SJCRH30 (cell line): ENCODE measurements around the gene PMS2. TPM values are rescaled to one million over a fixed set of nuclear protein-coding genes. Genes with fewer than 3 reads are reported as not detected.
A peak's percentile ranks its signal among the peaks of the same experiment; 100 is the strongest.
"Not testable (repeated sequence)": the region's sequence is repeated elsewhere in the genome, so short reads cannot be mapped to it uniquely, and the experiment has no call there.

Experiments
- DNase-seq, 2 experiments: peaks; one replicate each; pipeline ENCODE4 v3.0.0-alpha.2; 2015 to 2020
- H3K27ac ChIP-seq: fragments of 250-450 bp; sonication (Bioruptor Pico); 2 replicates; pipeline ENCODE4 v1.5.1; 2020; ENCODE audit warnings: mild to moderate bottlenecking, moderate library complexity
- H3K27me3 ChIP-seq: fragments of 250-450 bp; sonication (Bioruptor Pico); 2 replicates; pipeline ENCODE4 v1.5.1; 2020; ENCODE audit warnings: mild to moderate bottlenecking, moderate library complexity
- H3K36me3 ChIP-seq: fragments of 250-450 bp; sonication (Bioruptor Pico); 2 replicates; pipeline ENCODE4 v1.5.1; 2020; ENCODE audit warnings: mild to moderate bottlenecking, moderate library complexity
- H3K4me1 ChIP-seq: fragments of 250-450 bp; sonication (Bioruptor Pico); 2 replicates; pipeline ENCODE4 v1.5.1; 2020; ENCODE audit warnings: mild to moderate bottlenecking, moderate library complexity
- H3K4me3 ChIP-seq: fragments of 250-450 bp; sonication (Bioruptor Pico); 2 replicates; pipeline ENCODE4 v1.5.1; 2020; ENCODE audit warnings: mild to moderate bottlenecking, moderate library complexity
- H3K9me3 ChIP-seq: fragments of 250-450 bp; sonication (Bioruptor Pico); replicated peaks from 2 replicates; pipeline ENCODE4 v1.5.1; 2020; ENCODE audit warnings: mild to moderate bottlenecking, moderate library complexity
- total RNA-seq: library from RNA; depleted of rRNA; stranded (reverse); fragments of >200 nt; shearing (Covaris generic); gene quantifications from 2 replicates; pipeline ENCODE4 v1.2.3, GENCODE V29; 2014; rRNA removed

PMS2 gene
- 15.4 and 18.4 TPM in 2 replicates for total RNA-seq

- DNase-seq, result peak; percentile 99 to 100
- H3K4me1 ChIP-seq, result no peaks in the 10 kb centered on the region
- H3K27ac ChIP-seq, result peak within 1 kb of the TSS; percentile 76
- H3K4me3 ChIP-seq, result peak within 1 kb of the TSS; percentile 75
- H3K36me3 ChIP-seq, result no peaks in the 10 kb centered on the region
- no peaks in the 10 kb centered on the region for H3K9me3 ChIP-seq
- H3K27me3 ChIP-seq, result no peaks in the 10 kb centered on the region
Measured at GRCh38 chr7:6008668-6009611, at the start of gene PMS2, which contains the start of gene AIMP2. Gene PMS2 (minus strand): TSS chr7:6009049. CDS start chr7:6009019, 30 bp downstream. Gene AIMP2 (plus strand): TSS chr7:6009272. CDS start chr7:6009364, 92 bp downstream.

- no peak for DNase-seq
- no peak overlapping the region for H3K27ac ChIP-seq
- no peaks in the 10 kb centered on the region for H3K27me3 ChIP-seq
- peaks cover 17% of the 10 kb centered on the region for H3K36me3 ChIP-seq
- H3K4me3 ChIP-seq, result peak overlapping the region; percentile 90
- no peaks in the 10 kb centered on the region for H3K9me3 ChIP-seq
- H3K4me1 ChIP-seq, result peaks cover 5% of the 10 kb centered on the region
Measured at GRCh38 chr7:6057316-6058129, 48.7 kb upstream of the PMS2 start.

- no peak overlapping the region for H3K27ac ChIP-seq
- H3K4me3 ChIP-seq, result no peak overlapping the region
- peaks cover 5% of the 10 kb centered on the region for H3K4me1 ChIP-seq
- no peak for DNase-seq
- H3K9me3 ChIP-seq, result no peaks in the 10 kb centered on the region
- H3K36me3 ChIP-seq, result peaks cover 23% of the 10 kb centered on the region
- no peaks in the 10 kb centered on the region for H3K27me3 ChIP-seq
Measured at GRCh38 chr7:6056616-6057015, 47.8 kb upstream of the PMS2 start.

GRCh38 chr7:6051185-6051584, 42.3 kb upstream of the PMS2 start:
- not testable (repeated sequence) for H3K4me3 ChIP-seq, DNase-seq, H3K27ac ChIP-seq, H3K4me1 ChIP-seq, H3K27me3 ChIP-seq, H3K9me3 ChIP-seq
- H3K36me3 ChIP-seq, result peaks cover 52% of the 10 kb centered on the region

- Histone ChIP-seq H3K4me3 (no peak overlapping the region), H3K9me3 (no peaks in the 10 kb centered on the region), H3K36me3 (peaks cover 60% of the 10 kb centered on the region), H3K27me3 (no peaks in the 10 kb centered on the region), H3K27ac (no peak overlapping the region), H3K4me1 (no peaks in the 10 kb centered on the region)
- no peak for DNase-seq
Measured at GRCh38 chr7:6049780-6050179, 40.9 kb upstream of the PMS2 start.

GRCh38 chr7:6035686-6036085, 26.8 kb upstream of the PMS2 start:
- H3K36me3 ChIP-seq, result peaks cover 68% of the 10 kb centered on the region
- no peak overlapping the region for H3K4me3 ChIP-seq
- H3K27ac ChIP-seq, result no peak overlapping the region
- no peaks in the 10 kb centered on the region for H3K4me1 ChIP-seq
- no peaks in the 10 kb centered on the region for H3K9me3 ChIP-seq
- DNase-seq, result no peak
- no peaks in the 10 kb centered on the region for H3K27me3 ChIP-seq

GRCh38 chr7:6035165-6035564, 26.3 kb upstream of the PMS2 start:
- H3K27me3 ChIP-seq, result no peaks in the 10 kb centered on the region
- H3K4me3 ChIP-seq, result no peak overlapping the region
- H3K36me3 ChIP-seq, result peaks cover 64% of the 10 kb centered on the region
- DNase-seq, result no peak
- H3K4me1 ChIP-seq, result no peaks in the 10 kb centered on the region
- H3K27ac ChIP-seq, result no peak overlapping the region
- H3K9me3 ChIP-seq, result no peaks in the 10 kb centered on the region

GRCh38 chr7:6032641-6033040, 23.8 kb upstream of the PMS2 start:
- H3K27ac ChIP-seq, result no peak overlapping the region
- peaks cover 61% of the 10 kb centered on the region for H3K36me3 ChIP-seq
- H3K27me3 ChIP-seq, result no peaks in the 10 kb centered on the region
- H3K9me3 ChIP-seq, result no peaks in the 10 kb centered on the region
- no peak overlapping the region for H3K4me3 ChIP-seq
- H3K4me1 ChIP-seq, result no peaks in the 10 kb centered on the region
- DNase-seq, result no peak

- Histone ChIP-seq H3K4me3 (no peak overlapping the region), H3K27ac (no peak overlapping the region), H3K36me3 (peaks cover 61% of the 10 kb centered on the region), H3K4me1 (no peaks in the 10 kb centered on the region), H3K27me3 (no peaks in the 10 kb centered on the region), H3K9me3 (no peaks in the 10 kb centered on the region)
- no peak for DNase-seq
Measured at GRCh38 chr7:6032167-6032566, 23.3 kb upstream of the PMS2 start.

GRCh38 chr7:6031567-6031966, 22.7 kb upstream of the PMS2 start:
- H3K4me1 ChIP-seq, result no peaks in the 10 kb centered on the region
- no peak for DNase-seq
- no peaks in the 10 kb centered on the region for H3K27me3 ChIP-seq
- peaks cover 63% of the 10 kb centered on the region for H3K36me3 ChIP-seq
- no peak overlapping the region for H3K27ac ChIP-seq
- no peaks in the 10 kb centered on the region for H3K9me3 ChIP-seq
- H3K4me3 ChIP-seq, result no peak overlapping the region

GRCh38 chr7:6030988-6031387, 22.1 kb upstream of the PMS2 start, which contains the start of gene ANKRD61:
Gene ANKRD61 (plus strand): TSS chr7:6031376. CDS start chr7:6031376, 0 bp downstream.
- DNase-seq, result no peak
- Histone ChIP-seq H3K4me1 (peaks cover 4% of the 10 kb centered on the region; the same call in 1 of the 2 replicates), H3K27ac (no peak within 1 kb of the TSS), H3K36me3 (peaks cover 64% of the 10 kb centered on the region), H3K4me3 (no peak within 1 kb of the TSS), H3K9me3 (no peaks in the 10 kb centered on the region), H3K27me3 (no peaks in the 10 kb centered on the region)

GRCh38 chr7:6028563-6028962, 19.7 kb upstream of the PMS2 start:
- no peak for DNase-seq
- Histone ChIP-seq H3K27me3 (no peaks in the 10 kb centered on the region), H3K9me3 (no peaks in the 10 kb centered on the region), H3K36me3 (peaks cover 64% of the 10 kb centered on the region), H3K4me3 (no peak overlapping the region), H3K4me1 (peaks cover 4% of the 10 kb centered on the region; the same call in 1 of the 2 replicates), H3K27ac (no peak overlapping the region)

GRCh38 chr7:6027806-6028365, 19.0 kb upstream of the PMS2 start:
- Histone ChIP-seq H3K4me3 (no peak overlapping the region), H3K9me3 (no peaks in the 10 kb centered on the region), H3K27ac (no peak overlapping the region), H3K36me3 (peaks cover 65% of the 10 kb centered on the region), H3K4me1 (peaks cover 4% of the 10 kb centered on the region; the same call in 1 of the 2 replicates), H3K27me3 (no peaks in the 10 kb centered on the region)
- no peak for DNase-seq

- Histone ChIP-seq H3K4me3 (no peak overlapping the region), H3K36me3 (peaks cover 70% of the 10 kb centered on the region), H3K27me3 (no peaks in the 10 kb centered on the region), H3K9me3 (no peaks in the 10 kb centered on the region), H3K4me1 (peaks cover 4% of the 10 kb centered on the region; the same call in 1 of the 2 replicates), H3K27ac (no peak overlapping the region)
- no peak for DNase-seq
Measured at GRCh38 chr7:6026820-6027311, 18.0 kb upstream of the PMS2 start.
